HG02970 (cell line): ENCODE data around the gene GALNT12.

ENCODE experiments used
- ATAC-seq: cut with Tn5 transposase; IDR thresholded peaks from one replicate; pipeline ENCODE4 v1.9.1; 2021; ENCODE audit warnings: mild to moderate bottlenecking, moderate library complexity, moderate number of reproducible peaks; ENCODE audit not compliant: unreplicated experiment, low FRiP score

Gene GALNT12

GRCh38 chr9:98877311-98877710 lies 69.8 kb downstream of the GALNT12 start:
- ATAC-seq: no peak

- ATAC-seq: no peak
These were observed 71.9 kb downstream of the GALNT12 start for GRCh38 chr9:98879094-98879962.

GRCh38 chr9:98879963-98880310 lies 72.5 kb downstream of the GALNT12 start:
- no peak for ATAC-seq

GRCh38 chr9:98880311-98881015 lies 73.0 kb downstream of the GALNT12 start:
- ATAC-seq: no peak

- ATAC-seq: no peak
These were observed 73.9 kb downstream of the GALNT12 start for GRCh38 chr9:98881356-98881755.

- ATAC-seq: no peak
These were observed 74.5 kb downstream of the GALNT12 start for GRCh38 chr9:98881836-98882568.

GRCh38 chr9:98882569-98882923 lies 75.1 kb downstream of the GALNT12 start:
- no peak for ATAC-seq

- no peak for ATAC-seq
These were observed 75.8 kb downstream of the GALNT12 start for GRCh38 chr9:98883276-98883675.

GRCh38 chr9:98884849-98885248 lies 77.4 kb downstream of the GALNT12 start:
- ATAC-seq: no peak

GRCh38 chr9:98885575-98886295 lies 78.3 kb downstream of the GALNT12 start:
- ATAC-seq: no peak

GRCh38 chr9:98886691-98887229 lies 79.3 kb downstream of the GALNT12 start:
- ATAC-seq: no peak

GRCh38 chr9:98887918-98888510 lies 80.5 kb downstream of the GALNT12 start:
- no peak for ATAC-seq

- ATAC-seq: no peak
These were observed 81.4 kb downstream of the GALNT12 start for GRCh38 chr9:98888801-98889421.

- no peak for ATAC-seq
These were observed 82.8 kb downstream of the GALNT12 start for GRCh38 chr9:98890256-98890655.

- no peak for ATAC-seq
These were observed 84.8 kb downstream of the GALNT12 start for GRCh38 chr9:98892288-98892687.

GRCh38 chr9:98892690-98893089 lies 85.2 kb downstream of the GALNT12 start:
- no peak for ATAC-seq

GRCh38 chr9:98894171-98894570 lies 86.7 kb downstream of the GALNT12 start:
- no peak for ATAC-seq

- no peak for ATAC-seq
These were observed 87.3 kb downstream of the GALNT12 start for GRCh38 chr9:98894761-98895160.

GRCh38 chr9:98896632-98897031 lies 89.2 kb downstream of the GALNT12 start:
- ATAC-seq: no peak

GRCh38 chr9:98897745-98898144 lies 90.3 kb downstream of the GALNT12 start:
- ATAC-seq: no peak
